ENCODE results near the gene VCL.

VCL gene

GRCh38 chr10:74079936-74080590 lies 82.1 kb downstream of the VCL start:
- DNase-seq: no peak

- peak in 1 of 2 experiments; percentile 38 for DNase-seq
These were observed 83.4 kb downstream of the VCL start for GRCh38 chr10:74081192-74081803.

GRCh38 chr10:74081941-74082718 lies 84.2 kb downstream of the VCL start:
- no peak for DNase-seq

GRCh38 chr10:74083304-74083703 lies 85.4 kb downstream of the VCL start:
- no peak for DNase-seq

GRCh38 chr10:74084955-74085354 lies 87.0 kb downstream of the VCL start:
- DNase-seq: no peak

GRCh38 chr10:74086317-74086716 lies 88.4 kb downstream of the VCL start:
- DNase-seq: no peak

- DNase-seq: no peak
These were observed 90.8 kb downstream of the VCL start for GRCh38 chr10:74088722-74089121.

GRCh38 chr10:74092372-74092771 lies 94.5 kb downstream of the VCL start:
- no peak for DNase-seq

GRCh38 chr10:74093530-74094164 lies 95.7 kb downstream of the VCL start:
- DNase-seq: no peak

GRCh38 chr10:74094231-74094630 lies 96.3 kb downstream of the VCL start:
- DNase-seq: no peak

- no peak for DNase-seq
These were observed 98.9 kb downstream of the VCL start for GRCh38 chr10:74096777-74097176.

GRCh38 chr10:74097776-74098175 lies 99.9 kb downstream of the VCL start:
- DNase-seq: no peak

GRCh38 chr10:74099420-74099819 lies 101.5 kb downstream of the VCL start:
- DNase-seq: no peak

GRCh38 chr10:74099836-74100235 lies 101.9 kb downstream of the VCL start:
- DNase-seq: no peak

- peak in 1 of 2 experiments; percentile 6 for DNase-seq
These were observed 105.8 kb downstream of the VCL start for GRCh38 chr10:74103560-74104258.

- no peak for DNase-seq
These were observed 106.6 kb downstream of the VCL start for GRCh38 chr10:74104480-74104879.

- no peak for DNase-seq
These were observed 107.1 kb downstream of the VCL start for GRCh38 chr10:74104996-74105395.

- no peak for DNase-seq
These were observed 109.5 kb downstream of the VCL start for GRCh38 chr10:74107391-74107790.

- DNase-seq: no peak
These were observed 111.5 kb downstream of the VCL start for GRCh38 chr10:74109452-74109851.

GRCh38 chr10:74110120-74110519 lies 112.2 kb downstream of the VCL start:
- no peak for DNase-seq

- DNase-seq: no peak
These were observed 113.9 kb downstream of the VCL start for GRCh38 chr10:74111799-74112198.

- no peak for DNase-seq
These were observed 115.6 kb downstream of the VCL start for GRCh38 chr10:74113546-74113945.

GRCh38 chr10:74114041-74114448 lies 116.1 kb downstream of the VCL start:
- DNase-seq: no peak
